KMS-11 (cell line): ENCODE measurements around the gene CYP26C1.
A peak's percentile ranks its signal among the peaks of the same experiment; 100 is the strongest.

Source experiments
- H2AFZ ChIP-seq: fragments of 200-600 bp; sonication (generic); 2 replicates; pipeline ENCODE4 v1.6.1; 2016; ENCODE audit warnings: antibody characterized with exemption, mixed run types, low read depth
- H3K27ac ChIP-seq: fragments of 200-600 bp; sonication (generic); 2 replicates; pipeline ENCODE4 v1.6.1; 2016; ENCODE audit warnings: mild to moderate bottlenecking, mixed run types
- H3K27me3 ChIP-seq: fragments of 200-600 bp; sonication (generic); 2 replicates; pipeline ENCODE4 v1.6.1; 2017; ENCODE audit warnings: mild to moderate bottlenecking, low read depth, mixed run types, moderate library complexity; ENCODE audit not compliant: insufficient read depth
- H3K36me3 ChIP-seq: fragments of 200-600 bp; sonication (generic); 2 replicates; pipeline ENCODE4 v1.6.1; 2017; ENCODE audit warnings: mild to moderate bottlenecking, mixed run types; ENCODE audit not compliant: insufficient read depth
- H3K4me1 ChIP-seq: fragments of 200-600 bp; sonication (generic); 2 replicates; pipeline ENCODE4 v1.6.1; 2016; ENCODE audit warnings: mild to moderate bottlenecking, low read depth, mixed run types; ENCODE audit not compliant: poor library complexity, severe bottlenecking
- H3K4me2 ChIP-seq: fragments of 200-600 bp; sonication (generic); 2 replicates; pipeline ENCODE4 v1.7.0; 2016; ENCODE audit warnings: mild to moderate bottlenecking, mixed run types
- H3K4me3 ChIP-seq: fragments of 200-600 bp; sonication (generic); IDR thresholded peaks from 2 replicates; pipeline ENCODE4 v1.6.1; 2017; ENCODE audit warnings: low read depth, low read length, mixed read lengths; ENCODE audit not compliant: insufficient read depth
- H3K79me2 ChIP-seq: fragments of 200-600 bp; sonication (generic); 2 replicates; pipeline ENCODE4 v1.6.1; 2016; ENCODE audit warnings: low read depth, mixed run types; ENCODE audit not compliant: insufficient read depth
- H3K9ac ChIP-seq: fragments of 200-600 bp; sonication (generic); 2 replicates; pipeline ENCODE4 v1.6.1; 2016; ENCODE audit warnings: mild to moderate bottlenecking, mixed run types
- H4K20me1 ChIP-seq: fragments of 200-600 bp; sonication (generic); 2 replicates; pipeline ENCODE4 v1.6.1; 2016; ENCODE audit warnings: mild to moderate bottlenecking, mixed run types; ENCODE audit not compliant: insufficient read depth
- TF ChIP-seq, protein P1 (sequence below): fragments of 200-600 bp; sonication (generic); conservative IDR thresholded peaks from 2 replicates; pipeline ENCODE4 v1.6.1; 2017; ENCODE audit warnings: low read depth, mild to moderate bottlenecking, antibody characterized with exemption, low read length, moderate library complexity, mixed read lengths

The CYP26C1 gene

DNA sequence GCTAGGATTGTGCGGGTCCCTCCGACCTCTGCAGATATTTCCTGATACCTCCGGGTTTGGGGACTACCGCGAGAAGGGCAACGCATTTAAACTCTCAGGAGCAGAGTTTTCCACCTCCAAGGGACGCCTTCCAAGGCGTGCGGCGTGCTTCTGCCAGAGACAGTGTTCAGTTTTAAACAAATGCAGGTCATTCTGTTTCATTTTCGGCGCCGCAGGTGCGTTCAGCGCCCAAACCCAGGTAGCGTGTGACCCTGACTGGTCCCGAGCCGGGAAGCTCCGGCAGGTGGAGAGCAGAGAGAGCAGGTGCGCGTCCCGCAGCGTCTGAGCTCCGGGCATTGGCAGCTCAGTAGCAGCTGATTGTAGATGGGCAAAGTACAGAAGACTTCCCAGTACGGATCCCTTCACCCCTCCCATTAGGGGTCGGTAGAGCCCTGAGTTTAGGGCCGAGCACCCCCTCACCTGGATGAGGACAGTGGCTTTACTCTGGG lies 11.7 kb downstream of the CYP26C1 start:
- Histone ChIP-seq H3K4me2 (peak overlapping the region; percentile 86), H3K27ac (no peak overlapping the region), H3K36me3 (no peaks in the 10 kb centered on the region), H3K4me3 (no peak overlapping the region), H4K20me1 (no peaks in the 10 kb centered on the region), H2AFZ (peak overlapping the region; percentile 71; the same call in 1 of the 2 replicates), H3K27me3 (peaks cover 4% of the 10 kb centered on the region; the same call in 1 of the 2 replicates), H3K79me2 (no peaks in the 10 kb centered on the region), H3K9ac (no peak overlapping the region; the same call in 1 of the 2 replicates), H3K4me1 (peaks cover 47% of the 10 kb centered on the region)
- TF ChIP-seq, protein P1, sequence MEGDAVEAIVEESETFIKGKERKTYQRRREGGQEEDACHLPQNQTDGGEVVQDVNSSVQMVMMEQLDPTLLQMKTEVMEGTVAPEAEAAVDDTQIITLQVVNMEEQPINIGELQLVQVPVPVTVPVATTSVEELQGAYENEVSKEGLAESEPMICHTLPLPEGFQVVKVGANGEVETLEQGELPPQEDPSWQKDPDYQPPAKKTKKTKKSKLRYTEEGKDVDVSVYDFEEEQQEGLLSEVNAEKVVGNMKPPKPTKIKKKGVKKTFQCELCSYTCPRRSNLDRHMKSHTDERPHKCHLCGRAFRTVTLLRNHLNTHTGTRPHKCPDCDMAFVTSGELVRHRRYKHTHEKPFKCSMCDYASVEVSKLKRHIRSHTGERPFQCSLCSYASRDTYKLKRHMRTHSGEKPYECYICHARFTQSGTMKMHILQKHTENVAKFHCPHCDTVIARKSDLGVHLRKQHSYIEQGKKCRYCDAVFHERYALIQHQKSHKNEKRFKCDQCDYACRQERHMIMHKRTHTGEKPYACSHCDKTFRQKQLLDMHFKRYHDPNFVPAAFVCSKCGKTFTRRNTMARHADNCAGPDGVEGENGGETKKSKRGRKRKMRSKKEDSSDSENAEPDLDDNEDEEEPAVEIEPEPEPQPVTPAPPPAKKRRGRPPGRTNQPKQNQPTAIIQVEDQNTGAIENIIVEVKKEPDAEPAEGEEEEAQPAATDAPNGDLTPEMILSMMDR = no peak

DNA sequence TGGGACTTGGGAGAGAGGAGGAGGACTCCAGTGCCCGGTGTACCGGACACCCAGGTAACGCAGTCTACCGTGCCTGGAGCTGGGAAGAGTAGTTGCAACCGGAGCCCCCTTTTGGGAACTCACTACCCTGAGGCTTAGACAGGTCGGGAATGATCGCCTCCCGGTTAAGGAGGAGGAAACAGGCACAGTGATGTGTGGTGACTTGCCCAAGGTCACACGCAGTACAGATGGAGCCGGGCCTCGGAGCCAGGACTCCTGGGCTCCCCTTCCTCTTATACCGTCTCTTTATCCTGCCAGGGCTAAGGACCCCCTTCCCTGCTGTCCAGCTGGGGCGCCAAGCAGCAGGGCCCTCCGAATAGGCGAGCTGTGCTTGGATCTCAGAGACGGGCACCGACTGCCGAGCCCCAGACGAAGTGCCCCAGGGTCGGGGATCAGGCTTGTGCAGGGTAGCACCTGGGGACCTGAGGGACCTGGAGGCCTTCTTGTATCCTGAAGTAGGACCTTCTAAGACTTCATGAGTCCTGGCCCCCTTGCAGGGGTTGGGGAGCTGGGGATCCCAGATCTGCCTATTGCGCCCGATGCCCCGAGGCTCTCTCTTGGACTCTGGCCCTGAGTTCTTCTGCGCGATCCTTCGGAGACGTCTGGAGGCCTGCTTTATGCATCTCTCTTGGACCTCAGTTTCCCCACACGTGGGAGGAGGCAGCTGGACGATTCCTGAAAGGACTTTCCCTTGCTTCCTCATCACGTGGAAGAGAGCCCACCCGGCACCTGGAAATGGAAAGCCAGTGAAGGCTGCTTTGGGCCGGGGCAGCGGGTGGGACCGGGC lies 12.3 kb downstream of the CYP26C1 start:
- Histone ChIP-seq H2AFZ (peak overlapping the region; percentile 71), H3K36me3 (no peaks in the 10 kb centered on the region), H3K4me2 (peak overlapping the region; percentile 86), H3K27ac (no peak overlapping the region), H3K4me3 (no peak overlapping the region), H3K9ac (no peak overlapping the region), H3K27me3 (peaks cover 4% of the 10 kb centered on the region; the same call in 1 of the 2 replicates), H3K4me1 (peaks cover 53% of the 10 kb centered on the region), H3K79me2 (no peaks in the 10 kb centered on the region), H4K20me1 (no peaks in the 10 kb centered on the region)
- TF ChIP-seq, protein P1 = no peak

DNA sequence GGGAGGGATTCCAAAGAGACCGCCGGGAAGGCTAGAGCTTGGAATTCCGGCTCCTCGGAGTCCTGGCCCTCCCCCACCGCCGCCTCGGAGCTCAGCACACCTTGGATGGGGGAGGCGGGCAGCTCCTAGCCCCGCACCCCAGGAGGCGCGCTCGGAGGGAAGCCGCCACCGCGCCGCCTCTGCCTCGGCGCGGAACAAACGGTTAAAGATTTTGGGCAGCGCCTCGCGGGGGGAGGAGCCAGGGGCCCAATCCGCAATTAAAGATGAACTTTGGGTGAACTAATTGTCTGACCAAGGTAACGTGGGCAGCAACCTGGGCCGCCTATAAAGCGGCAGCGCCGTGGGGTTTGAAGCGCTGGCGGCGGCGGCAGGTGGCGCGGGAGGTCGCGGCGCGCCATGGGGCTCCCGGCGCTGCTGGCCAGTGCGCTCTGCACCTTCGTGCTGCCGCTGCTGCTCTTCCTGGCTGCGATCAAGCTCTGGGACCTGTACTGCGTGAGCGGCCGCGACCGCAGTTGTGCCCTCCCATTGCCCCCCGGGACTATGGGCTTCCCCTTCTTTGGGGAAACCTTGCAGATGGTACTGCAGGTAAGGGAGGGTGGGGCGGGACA lies 13.0 kb downstream of the CYP26C1 start, which contains the start of gene CYP26A1:
Gene CYP26A1 (plus strand): TSS at position 355 of the 608 bp plus-strand sequence. CDS start 42 bp downstream, at position 397.
- Histone ChIP-seq H2AFZ (peak within 1 kb of the TSS; percentile 71), H3K4me2 (peak within 1 kb of the TSS; percentile 86), H3K27me3 (peaks cover 4% of the 10 kb centered on the region; the same call in 1 of the 2 replicates)

DNA sequence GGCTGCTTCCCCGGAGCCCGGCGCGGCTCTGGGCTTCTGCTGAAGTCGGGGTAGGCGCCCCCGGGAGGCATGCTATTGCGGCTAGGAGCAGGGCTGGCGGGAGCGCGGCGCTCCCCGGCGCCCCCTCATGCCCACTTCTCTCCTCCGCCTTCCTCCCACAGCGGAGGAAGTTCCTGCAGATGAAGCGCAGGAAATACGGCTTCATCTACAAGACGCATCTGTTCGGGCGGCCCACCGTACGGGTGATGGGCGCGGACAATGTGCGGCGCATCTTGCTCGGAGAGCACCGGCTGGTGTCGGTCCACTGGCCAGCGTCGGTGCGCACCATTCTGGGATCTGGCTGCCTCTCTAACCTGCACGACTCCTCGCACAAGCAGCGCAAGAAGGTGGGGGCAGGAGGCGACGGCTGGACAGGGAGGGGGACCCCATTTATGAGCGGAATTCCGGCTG lies 13.6 kb downstream of the CYP26C1 start:
- Histone ChIP-seq H3K79me2 (no peaks in the 10 kb centered on the region), H3K4me3 (no peak overlapping the region), H2AFZ (peak overlapping the region; percentile 71), H3K9ac (no peak overlapping the region), H3K4me2 (peak overlapping the region; percentile 86), H3K4me1 (peaks cover 66% of the 10 kb centered on the region), H3K36me3 (no peaks in the 10 kb centered on the region), H3K27me3 (peaks cover 4% of the 10 kb centered on the region; the same call in 1 of the 2 replicates), H3K27ac (no peak overlapping the region), H4K20me1 (no peaks in the 10 kb centered on the region)
- TF ChIP-seq, protein P1 = no peak

More for the DNA sequence above, 13.0 kb downstream of the CYP26C1 start, which contains the start of gene CYP26A1:
- TF ChIP-seq, protein P1 = no peak
- no peaks in the 10 kb centered on the region for H4K20me1 ChIP-seq
- peaks cover 60% of the 10 kb centered on the region for H3K4me1 ChIP-seq
- no peaks in the 10 kb centered on the region for H3K36me3 ChIP-seq
- no peak within 1 kb of the TSS for H3K27ac ChIP-seq
- H3K4me3 ChIP-seq = no peak within 1 kb of the TSS
- H3K79me2 ChIP-seq = no peaks in the 10 kb centered on the region
- H3K9ac ChIP-seq = no peak within 1 kb of the TSS
